Measurements from ENCODE around the gene TMCC3. TPM values are rescaled to one million over a fixed set of nuclear protein-coding genes. Genes with fewer than 3 reads are reported as not detected.
A peak's percentile ranks its signal among the peaks of the same experiment; 100 is the strongest.
"Not testable (repeated sequence)": the region's sequence is repeated elsewhere in the genome, so short reads cannot be mapped to it uniquely, and the experiment has no call there.

TMCC3 gene
- total RNA-seq, 1 experiment from 2014 or later: 3.1 TPM

- no peak for DNase-seq (ENCODE audit: low read depth, low spot score)
- in situ Hi-C loops (cut with HindIII; ENCODE audit: low pct_unique_long_range_greater_than_20kb, low sequenced_read_pairs): no loop called here
These were observed 29.7 kb downstream of the TMCC3 start for GRCh38 chr12:94620621-94621020.

GRCh38 chr12:94618995-94619695 lies 31.2 kb downstream of the TMCC3 start:
- DNase-seq (ENCODE audit: low read depth, low spot score): no peak

GRCh38 chr12:94617101-94617500 lies 33.3 kb downstream of the TMCC3 start:
- in situ Hi-C loops (cut with HindIII; ENCODE audit: low pct_unique_long_range_greater_than_20kb, low sequenced_read_pairs): no loop called here
- DNase-seq (ENCODE audit: low read depth, low spot score): no peak

More at GRCh38 chr12:94618995-94619695, 31.2 kb downstream of the TMCC3 start:
- in situ Hi-C loops (cut with HindIII; ENCODE audit: low pct_unique_long_range_greater_than_20kb, low sequenced_read_pairs): no loop called here

- in situ Hi-C loops (cut with HindIII; ENCODE audit: low pct_unique_long_range_greater_than_20kb, low sequenced_read_pairs): no loop called here
- DNase-seq (ENCODE audit: low read depth, low spot score): peak; percentile 88
These were observed 34.1 kb downstream of the TMCC3 start for GRCh38 chr12:94616203-94616729.

- DNase-seq (ENCODE audit: low read depth, low spot score): peak; percentile 76
- in situ Hi-C loops (cut with HindIII; ENCODE audit: low pct_unique_long_range_greater_than_20kb, low sequenced_read_pairs): no loop called here
These were observed 34.8 kb downstream of the TMCC3 start for GRCh38 chr12:94615260-94616181.

GRCh38 chr12:94614288-94614721 lies 36.1 kb downstream of the TMCC3 start:
- in situ Hi-C loops (cut with HindIII; ENCODE audit: low pct_unique_long_range_greater_than_20kb, low sequenced_read_pairs): no loop called here
- peak; percentile 34 for DNase-seq (ENCODE audit: low read depth, low spot score)

GRCh38 chr12:94609917-94610443 lies 40.4 kb downstream of the TMCC3 start:
- DNase-seq (ENCODE audit: low read depth, low spot score): no peak
- in situ Hi-C loops (cut with HindIII; ENCODE audit: low pct_unique_long_range_greater_than_20kb, low sequenced_read_pairs): no loop called here

- DNase-seq (ENCODE audit: low read depth, low spot score); in situ Hi-C loops (cut with HindIII; ENCODE audit: low pct_unique_long_range_greater_than_20kb, low sequenced_read_pairs): not testable (repeated sequence)
These were observed 43.5 kb downstream of the TMCC3 start for GRCh38 chr12:94606810-94607209.

GRCh38 chr12:94604366-94604698 lies 46.0 kb downstream of the TMCC3 start:
- in situ Hi-C loops (cut with HindIII; ENCODE audit: low pct_unique_long_range_greater_than_20kb, low sequenced_read_pairs): no loop called here
- no peak for DNase-seq (ENCODE audit: low read depth, low spot score)

GRCh38 chr12:94603434-94604365 lies 46.7 kb downstream of the TMCC3 start:
- in situ Hi-C loops (cut with HindIII; ENCODE audit: low pct_unique_long_range_greater_than_20kb, low sequenced_read_pairs): no loop called here
- DNase-seq (ENCODE audit: low read depth, low spot score): peak; percentile 51

GRCh38 chr12:94602024-94602423 lies 48.3 kb downstream of the TMCC3 start:
- in situ Hi-C loops (cut with HindIII; ENCODE audit: low pct_unique_long_range_greater_than_20kb, low sequenced_read_pairs): no loop called here
- DNase-seq (ENCODE audit: low read depth, low spot score): no peak

- DNase-seq (ENCODE audit: low read depth, low spot score); in situ Hi-C loops (cut with HindIII; ENCODE audit: low pct_unique_long_range_greater_than_20kb, low sequenced_read_pairs): not testable (repeated sequence)
These were observed 49.0 kb downstream of the TMCC3 start for GRCh38 chr12:94601307-94601706.

- in situ Hi-C loops (cut with HindIII; ENCODE audit: low pct_unique_long_range_greater_than_20kb, low sequenced_read_pairs): no loop called here
- DNase-seq (ENCODE audit: low read depth, low spot score): no peak
These were observed 51.2 kb downstream of the TMCC3 start for GRCh38 chr12:94599189-94599588.

- in situ Hi-C loops (cut with HindIII; ENCODE audit: low pct_unique_long_range_greater_than_20kb, low sequenced_read_pairs): no loop called here
- no peak for DNase-seq (ENCODE audit: low read depth, low spot score)
These were observed 53.1 kb downstream of the TMCC3 start for GRCh38 chr12:94597268-94597667.

GRCh38 chr12:94596596-94596995 lies 53.8 kb downstream of the TMCC3 start:
- in situ Hi-C loops (cut with HindIII; ENCODE audit: low pct_unique_long_range_greater_than_20kb, low sequenced_read_pairs): no loop called here
- no peak for DNase-seq (ENCODE audit: low read depth, low spot score)

- DNase-seq (ENCODE audit: low read depth, low spot score): no peak
- in situ Hi-C loops (cut with HindIII; ENCODE audit: low pct_unique_long_range_greater_than_20kb, low sequenced_read_pairs): no loop called here
These were observed 55.2 kb downstream of the TMCC3 start for GRCh38 chr12:94595152-94595551.

GRCh38 chr12:94594443-94594825 lies 55.9 kb downstream of the TMCC3 start:
- no peak for DNase-seq (ENCODE audit: low read depth, low spot score)
- in situ Hi-C loops (cut with HindIII; ENCODE audit: low pct_unique_long_range_greater_than_20kb, low sequenced_read_pairs): no loop called here

Measured in SK-MEL-5 (cell line).